Stimulated activated CD4-positive, alpha-beta T cell treated with anti-CD3 and anti-CD28 coated beads, Interleukin-1b, Interleukin-23, amount 100 ng/mL, for 24 hours (primary cell): ENCODE results near the gene ARPC2.

Source experiments
- DNase-seq, 4 experiments: peaks; one replicate each; pipeline ENCODE4 v3.0.0-alpha.2; 2020; ENCODE audit warnings: low read depth in 4 of 4, low spot score in 1 of 4

ARPC2 gene

GRCh38 chr2:218216336-218216673, 684 bp upstream of the ARPC2 start:
- no peak for DNase-seq

DNA sequence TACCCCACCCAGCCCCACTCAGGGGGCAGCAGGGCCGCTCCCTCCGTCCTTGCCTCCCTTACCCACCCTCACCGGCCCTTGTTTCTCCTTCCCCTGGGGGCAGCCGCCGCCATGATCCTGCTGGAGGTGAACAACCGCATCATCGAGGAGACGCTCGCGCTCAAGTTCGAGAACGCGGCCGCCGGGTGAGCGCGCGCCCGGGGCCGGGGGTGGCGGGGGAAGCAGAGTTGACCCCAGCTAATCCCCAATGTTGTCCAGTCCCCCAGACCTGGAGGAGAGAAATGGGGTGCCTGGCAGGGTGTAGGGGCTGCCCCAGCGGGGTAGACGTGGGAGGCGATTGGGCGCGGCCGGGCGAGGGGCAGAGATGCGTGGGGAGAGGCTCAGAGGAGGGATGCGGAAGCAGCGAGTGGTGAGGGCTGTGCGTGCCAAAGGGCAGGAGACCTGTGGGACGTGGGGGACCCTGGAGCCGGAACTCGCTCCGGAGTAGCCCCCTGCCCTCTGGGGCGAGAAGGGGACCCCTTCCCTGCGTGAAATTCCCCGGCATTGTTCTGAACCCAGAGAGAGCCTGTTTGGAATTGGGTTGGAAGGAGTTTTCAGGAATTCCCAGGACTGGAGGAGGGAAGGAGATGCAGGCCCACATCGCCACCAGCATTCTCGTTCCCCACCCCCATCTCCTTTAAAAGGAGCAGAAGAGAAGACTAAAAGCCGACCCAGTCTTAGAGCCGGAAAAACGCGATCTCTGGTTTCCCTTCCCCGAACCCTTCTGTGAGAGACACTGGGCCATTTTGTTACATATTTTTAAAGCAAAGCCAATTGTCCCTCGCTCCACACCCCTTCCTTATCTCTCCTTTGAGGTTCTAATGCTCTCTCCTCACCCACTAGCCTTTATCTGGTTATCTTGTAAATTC, 625 bp downstream of the ARPC2 start:
- peak; percentile 31 to 64 (median 47) for DNase-seq

GRCh38 chr2:218218268-218219185, 1.5 kb downstream of the ARPC2 start:
- DNase-seq = no peak

GRCh38 chr2:218219934-218220333, 2.9 kb downstream of the ARPC2 start:
- DNase-seq = no peak

DNA sequence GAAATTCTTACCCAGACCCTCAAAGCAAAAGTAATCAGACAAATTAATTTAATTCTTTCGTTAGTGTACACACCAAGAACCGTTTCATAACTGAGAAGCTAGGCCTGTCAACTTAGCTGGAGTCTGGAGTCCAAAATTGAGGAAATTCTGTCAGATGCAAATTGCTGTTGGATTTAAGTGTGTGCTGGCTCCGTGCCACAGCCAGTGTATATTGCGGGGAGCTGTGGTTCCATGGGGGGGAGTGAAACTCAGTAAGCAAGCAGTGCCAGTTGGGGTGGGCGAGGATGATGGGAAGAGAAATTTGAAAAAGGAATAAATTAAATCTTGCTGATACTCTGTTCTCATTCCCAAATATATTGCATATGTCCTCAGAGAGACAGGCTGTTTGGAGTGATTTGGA, 4.0 kb downstream of the ARPC2 start:
- no peak for DNase-seq

DNA sequence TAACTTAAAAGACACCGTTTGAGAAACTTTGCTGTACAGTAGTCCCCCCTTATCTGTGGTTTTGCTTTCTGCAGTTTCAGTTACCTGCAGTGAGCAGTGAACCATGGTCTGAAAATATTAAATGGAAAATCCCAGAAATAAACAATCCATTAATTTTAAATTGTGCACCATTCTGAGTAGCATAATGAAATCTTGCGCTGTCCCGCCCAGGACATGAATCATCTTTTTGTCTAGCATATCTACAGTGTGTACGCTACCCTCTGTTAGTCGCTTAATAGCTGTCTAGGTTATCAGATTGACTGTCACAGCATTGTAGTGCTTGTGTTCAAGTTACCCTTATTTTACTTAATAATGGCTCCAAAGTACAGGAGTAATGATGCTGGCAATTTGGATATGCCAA, 6.1 kb downstream of the ARPC2 start:
- DNase-seq = no peak

DNA sequence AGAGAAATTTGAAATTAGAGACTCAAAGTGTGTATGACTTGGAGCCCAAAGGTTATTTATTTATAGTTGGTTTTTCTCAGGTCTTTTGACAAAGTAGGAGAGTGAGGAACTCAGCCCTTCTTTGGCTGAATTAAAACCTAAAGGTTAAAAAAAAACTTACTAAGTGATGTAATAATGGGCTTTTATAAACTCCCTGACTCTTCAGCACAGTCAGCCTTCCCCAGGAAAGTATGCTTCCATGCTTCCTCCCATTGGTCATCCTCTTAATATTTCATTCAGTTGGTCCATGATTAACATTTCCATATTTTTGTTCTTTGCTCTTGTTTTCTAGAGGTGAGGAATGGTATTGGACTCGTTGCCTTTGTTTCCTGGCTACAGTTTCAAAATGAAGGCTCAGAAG, 7.2 kb downstream of the ARPC2 start:
- no peak for DNase-seq

- DNase-seq = no peak
Measured at GRCh38 chr2:218226903-218227302, 9.9 kb downstream of the ARPC2 start.

DNA sequence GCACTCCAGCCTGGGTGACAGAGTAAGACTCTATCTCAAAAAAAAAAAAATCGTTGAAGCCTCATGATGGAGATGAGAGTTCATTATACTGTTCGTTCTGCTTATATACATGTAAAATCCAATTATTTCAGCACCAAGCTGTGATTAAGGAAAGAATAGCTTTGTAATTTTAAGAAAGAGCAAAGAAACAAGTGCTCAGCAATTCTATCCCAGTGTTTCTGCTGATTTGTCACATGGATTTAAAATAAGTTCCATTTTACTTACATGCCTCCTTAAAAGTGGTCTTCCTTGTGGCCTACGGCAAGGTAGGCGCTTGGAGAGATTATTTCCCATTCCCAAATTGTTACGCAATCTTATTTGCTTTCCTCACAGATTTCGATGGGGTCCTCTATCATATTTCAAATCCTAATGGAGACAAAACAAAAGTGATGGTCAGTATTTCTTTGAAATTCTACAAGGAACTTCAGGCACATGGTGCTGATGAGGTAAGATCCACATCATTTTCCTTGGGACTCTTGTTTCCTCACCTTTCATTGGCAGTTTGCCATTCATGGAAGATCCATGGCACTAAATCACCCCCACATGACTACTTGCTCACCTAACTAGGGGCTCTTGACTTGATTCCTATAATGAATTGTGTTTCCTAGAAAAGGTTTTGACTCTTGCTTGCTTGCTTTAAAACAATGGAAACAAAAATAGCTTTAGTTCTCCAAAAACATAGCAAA, 11.5 kb downstream of the ARPC2 start:
- DNase-seq = no peak

- DNase-seq = no peak
Measured at GRCh38 chr2:218229239-218229638, 12.2 kb downstream of the ARPC2 start.

- no peak for DNase-seq
Measured at GRCh38 chr2:218229851-218230250, 12.9 kb downstream of the ARPC2 start.

DNA sequence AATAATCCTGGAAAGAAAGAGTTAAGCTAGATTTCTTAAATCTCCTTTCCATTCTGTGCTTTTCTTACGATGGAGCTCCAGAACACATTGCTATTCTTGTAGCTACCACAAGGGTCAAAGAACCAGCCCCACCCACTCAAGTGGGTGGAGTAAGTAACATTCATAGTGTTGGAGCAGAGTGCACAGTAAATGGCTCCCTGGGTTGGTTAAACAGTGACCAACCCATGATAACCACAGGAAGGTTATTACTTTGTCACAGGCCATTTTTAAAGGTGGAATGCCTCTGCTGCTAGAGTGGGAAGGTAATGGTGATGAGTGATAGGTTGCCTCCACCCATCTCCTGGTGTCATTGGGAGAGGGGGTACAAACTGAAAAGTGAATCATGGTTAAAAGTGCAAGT, 13.9 kb downstream of the ARPC2 start:
- no peak for DNase-seq

- no peak for DNase-seq
Measured at GRCh38 chr2:218233543-218233942, 16.6 kb downstream of the ARPC2 start.

DNA sequence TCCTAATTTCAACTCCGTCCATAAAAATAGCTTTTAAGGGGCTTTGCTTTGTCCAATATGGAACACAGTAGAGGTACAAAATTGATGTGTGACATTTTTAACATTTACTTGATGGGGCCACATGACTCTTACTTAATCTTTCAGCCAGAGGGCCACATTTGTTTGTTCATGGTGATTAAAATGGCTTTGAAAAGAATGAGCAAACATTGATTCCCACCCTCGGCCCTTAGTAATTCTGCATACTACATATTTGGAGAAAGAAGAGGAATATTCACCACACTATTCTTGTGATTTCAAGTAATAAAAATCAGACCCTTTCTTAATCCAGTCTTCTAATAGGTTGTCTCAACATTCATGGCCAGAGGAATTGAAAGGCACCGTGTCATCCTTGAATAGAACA, 17.5 kb downstream of the ARPC2 start:
- no peak for DNase-seq

DNA sequence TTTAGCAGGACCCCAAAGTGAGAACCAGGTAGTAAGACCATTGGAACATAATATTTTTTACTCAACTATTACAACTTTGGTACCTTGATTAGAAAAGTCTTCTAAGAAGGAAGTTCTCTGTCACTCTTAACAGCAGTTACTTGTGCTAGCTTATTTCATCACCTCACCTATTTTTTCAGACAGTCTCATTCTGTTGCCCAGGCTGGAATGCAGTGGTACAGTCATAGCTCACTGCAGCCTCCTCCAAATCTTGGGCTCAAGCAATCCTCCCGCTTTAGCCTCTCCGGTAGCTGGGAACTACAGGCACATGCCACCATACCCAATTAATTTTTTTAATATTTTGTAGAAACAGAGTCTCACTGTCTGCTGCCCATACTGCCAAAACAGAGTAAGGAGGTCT, 18.0 kb downstream of the ARPC2 start:
- DNase-seq = no peak

DNA sequence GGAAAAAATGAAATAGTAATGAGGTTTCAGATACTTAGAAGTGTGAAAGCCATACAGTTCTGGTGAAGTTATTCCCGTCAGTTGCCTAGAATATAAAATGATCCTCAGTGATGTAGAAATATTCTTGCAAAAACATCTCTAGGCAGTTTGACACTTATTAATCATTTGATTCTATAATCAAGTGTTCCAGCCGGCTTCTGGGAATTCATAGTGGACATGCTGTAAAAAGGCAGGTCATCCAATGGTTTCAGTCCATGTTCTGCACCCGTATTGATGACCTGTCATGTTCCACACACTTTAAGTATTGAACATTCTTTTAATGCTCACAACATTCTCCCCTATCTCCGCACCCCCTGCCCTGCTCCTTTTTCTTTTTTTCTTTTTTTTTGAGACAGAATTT, 19.8 kb downstream of the ARPC2 start:
- no peak for DNase-seq

DNA sequence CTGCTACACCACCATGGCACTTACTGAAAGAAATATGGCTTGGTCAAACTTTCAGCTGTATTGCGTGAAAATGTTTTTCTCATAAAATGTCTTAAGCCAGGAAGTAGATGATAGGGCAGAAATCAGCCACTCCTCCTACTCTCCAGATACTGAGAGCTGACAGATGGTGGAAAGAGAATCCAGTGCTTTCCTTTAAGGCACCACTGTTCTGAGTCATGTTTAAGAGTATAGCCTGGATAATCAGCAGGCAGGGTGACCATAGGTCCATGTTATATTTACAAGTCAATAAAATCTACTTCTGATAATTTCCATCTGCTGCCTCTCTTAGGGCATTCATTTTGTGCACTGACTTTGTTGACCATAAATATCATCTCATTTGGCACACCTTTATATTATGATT, 21.9 kb downstream of the ARPC2 start:
- no peak for DNase-seq

GRCh38 chr2:218244204-218244603, 27.2 kb downstream of the ARPC2 start:
- DNase-seq = no peak

DNA sequence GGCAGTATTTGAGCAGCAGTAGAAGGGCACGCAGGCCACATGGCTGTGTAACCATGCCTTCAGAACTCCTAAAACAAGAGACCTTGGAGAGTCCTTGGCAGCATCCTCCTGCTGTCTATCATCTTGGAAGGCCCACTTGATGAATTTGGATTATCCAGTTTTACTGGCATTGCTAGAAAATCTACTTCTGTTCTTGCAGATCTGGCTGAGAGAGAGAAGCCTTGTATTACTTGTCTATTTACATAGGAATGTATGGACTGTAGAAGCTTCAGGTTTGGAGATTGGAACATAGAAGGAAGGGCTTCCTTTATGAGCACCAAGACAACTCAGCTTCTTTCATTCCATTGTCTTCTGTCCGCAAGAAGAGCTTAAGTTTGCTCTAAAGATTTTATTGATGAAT, 27.7 kb downstream of the ARPC2 start:
- no peak for DNase-seq

- no peak for DNase-seq
Measured at GRCh38 chr2:218245214-218245613, 28.2 kb downstream of the ARPC2 start.

GRCh38 chr2:218249691-218250090, 32.7 kb downstream of the ARPC2 start:
- no peak for DNase-seq
